ENCODE results near the gene MIPEP.

Gene MIPEP

GRCh38 chr13:23799945-23800344 is 89.3 kb downstream of the MIPEP start:
- H4K20me1 ChIP-seq (ENCODE audit: insufficient read depth) = no peaks in the 10 kb centered on the region
- H2AFZ ChIP-seq (ENCODE audit: low read depth) = no peak overlapping the region
- peak overlapping the region; percentile 78 for H3K4me2 ChIP-seq
- no peaks in the 10 kb centered on the region for H3K36me3 ChIP-seq (ENCODE audit: insufficient read depth)
- no peaks in the 10 kb centered on the region for H3K27me3 ChIP-seq (ENCODE audit: insufficient read depth, low read depth)
- H3K4me3 ChIP-seq (IDR thresholded peaks at IDR 0.05; ENCODE audit: insufficient read depth, low read depth, low read length) = no peak overlapping the region
- no peak for TF ChIP-seq CTCF (conservative IDR thresholded peaks at IDR 0.05; ENCODE audit: low read depth, low read length)
- H3K79me2 ChIP-seq (ENCODE audit: insufficient read depth, low read depth) = no peaks in the 10 kb centered on the region
- peak overlapping the region; percentile 38; the same call in 1 of the 2 replicates for H3K9ac ChIP-seq
- H3K27ac ChIP-seq = peak overlapping the region; percentile 80
- peaks cover 65% of the 10 kb centered on the region for H3K4me1 ChIP-seq (ENCODE audit: low read depth, poor library complexity, severe bottlenecking)

DNA sequence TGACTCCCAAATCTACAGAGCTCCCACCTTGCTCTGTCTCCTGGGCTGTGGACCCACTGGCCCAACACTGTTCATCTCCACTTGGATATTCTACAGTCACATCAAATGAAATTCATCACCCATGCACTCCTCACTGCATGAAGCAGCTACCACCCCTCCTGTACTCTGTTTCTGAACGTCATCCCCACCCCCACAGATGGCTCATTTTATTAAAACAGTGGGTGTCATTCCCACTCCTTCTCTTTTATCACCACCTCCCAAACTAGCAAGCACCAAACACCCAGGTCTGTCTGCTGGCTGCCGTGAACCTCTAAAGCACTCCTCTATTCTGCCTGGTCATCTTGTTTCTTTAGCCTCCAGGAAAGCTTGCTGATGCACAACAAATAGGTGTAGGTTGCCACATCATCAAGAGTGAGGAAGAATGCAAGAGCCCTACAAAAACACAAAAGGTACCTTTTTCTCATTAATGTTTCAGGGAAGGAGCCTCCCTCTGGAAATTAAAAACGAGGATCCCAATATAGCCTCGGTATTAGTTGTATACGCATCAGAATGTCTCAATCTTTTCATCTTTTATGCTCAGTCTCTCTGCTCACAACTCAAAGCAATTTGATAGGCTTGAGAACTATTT is 91.8 kb downstream of the MIPEP start:
- Histone ChIP-seq H3K27ac (no peak overlapping the region; the same call in 1 of the 2 replicates), H3K4me2 (no peak overlapping the region), H2AFZ (ENCODE audit: low read depth) (no peak overlapping the region), H3K79me2 (ENCODE audit: insufficient read depth, low read depth) (no peaks in the 10 kb centered on the region), H3K36me3 (ENCODE audit: insufficient read depth) (no peaks in the 10 kb centered on the region), H3K9ac (no peak overlapping the region), H3K27me3 (ENCODE audit: insufficient read depth, low read depth) (no peaks in the 10 kb centered on the region), H3K4me1 (ENCODE audit: low read depth, poor library complexity, severe bottlenecking) (peaks cover 87% of the 10 kb centered on the region), H3K4me3 (IDR thresholded peaks at IDR 0.05; ENCODE audit: insufficient read depth, low read depth, low read length) (no peak overlapping the region), H4K20me1 (ENCODE audit: insufficient read depth) (no peaks in the 10 kb centered on the region)
- no peak for TF ChIP-seq CTCF (conservative IDR thresholded peaks at IDR 0.05; ENCODE audit: low read depth, low read length)

GRCh38 chr13:23796551-23796950 is 92.6 kb downstream of the MIPEP start:
- Histone ChIP-seq H3K79me2 (ENCODE audit: insufficient read depth, low read depth) (no peaks in the 10 kb centered on the region), H3K4me3 (IDR thresholded peaks at IDR 0.05; ENCODE audit: insufficient read depth, low read depth, low read length) (no peak overlapping the region), H3K4me2 (peak overlapping the region; percentile 27; the same call in 1 of the 2 replicates), H3K9ac (no peak overlapping the region), H3K4me1 (ENCODE audit: low read depth, poor library complexity, severe bottlenecking) (peaks cover 80% of the 10 kb centered on the region), H3K27me3 (ENCODE audit: insufficient read depth, low read depth) (no peaks in the 10 kb centered on the region), H3K36me3 (ENCODE audit: insufficient read depth) (no peaks in the 10 kb centered on the region), H2AFZ (ENCODE audit: low read depth) (no peak overlapping the region), H3K27ac (no peak overlapping the region), H4K20me1 (ENCODE audit: insufficient read depth) (no peaks in the 10 kb centered on the region)
- TF ChIP-seq CTCF (conservative IDR thresholded peaks at IDR 0.05; ENCODE audit: low read depth, low read length) = no peak

DNA sequence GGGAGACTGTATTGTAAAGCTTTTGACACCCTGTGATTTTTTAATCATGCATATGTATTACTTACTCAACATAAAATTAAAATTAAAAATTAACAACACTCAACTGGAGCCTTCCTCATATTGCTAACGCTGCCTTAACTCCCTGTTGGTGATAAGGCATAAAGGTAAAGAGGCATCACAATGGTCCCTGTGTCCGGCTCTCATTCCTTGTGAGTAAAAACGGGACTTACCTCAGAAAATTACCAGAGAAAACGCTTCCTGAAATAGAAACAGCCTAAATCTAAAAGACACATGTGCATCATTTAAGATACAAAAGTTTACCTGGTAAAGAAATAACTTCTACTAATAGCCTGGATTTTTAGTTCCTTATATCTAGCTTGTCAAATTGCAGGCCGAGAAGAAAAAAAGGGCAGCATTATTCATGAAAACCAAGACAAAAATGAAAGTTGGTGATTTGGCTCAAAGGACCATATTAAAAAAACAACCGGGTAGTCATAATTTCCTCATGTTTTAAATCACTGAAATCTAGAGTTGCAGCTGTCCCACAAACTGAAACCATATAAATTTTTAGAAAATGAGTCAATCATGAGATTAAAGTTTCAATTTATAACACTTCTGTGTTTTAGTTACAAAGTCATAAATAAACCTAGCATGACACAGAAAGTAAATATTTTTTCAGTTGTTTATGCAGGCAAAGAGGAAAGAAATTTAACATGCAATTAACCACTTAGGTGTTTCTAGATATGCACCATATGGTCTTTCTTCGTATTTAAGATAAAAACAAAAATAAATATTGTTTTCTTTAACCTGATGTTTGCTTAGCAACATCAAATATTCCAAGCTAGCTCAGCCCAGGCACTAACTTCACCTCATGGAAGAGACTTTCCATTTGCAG is 94.7 kb downstream of the MIPEP start:
- Histone ChIP-seq H4K20me1 (ENCODE audit: insufficient read depth) (no peaks in the 10 kb centered on the region), H3K79me2 (ENCODE audit: insufficient read depth, low read depth) (no peaks in the 10 kb centered on the region), H3K4me3 (IDR thresholded peaks at IDR 0.05; ENCODE audit: insufficient read depth, low read depth, low read length) (no peak overlapping the region), H3K27me3 (ENCODE audit: insufficient read depth, low read depth) (no peaks in the 10 kb centered on the region), H3K36me3 (ENCODE audit: insufficient read depth) (no peaks in the 10 kb centered on the region), H3K27ac (peak overlapping the region; percentile 79), H3K4me2 (peak overlapping the region; percentile 76), H2AFZ (ENCODE audit: low read depth) (peak overlapping the region; percentile 62), H3K9ac (peak overlapping the region; percentile 47; the same call in 1 of the 2 replicates), H3K4me1 (ENCODE audit: low read depth, poor library complexity, severe bottlenecking) (peaks cover 62% of the 10 kb centered on the region)
- TF ChIP-seq CTCF (conservative IDR thresholded peaks at IDR 0.05; ENCODE audit: low read depth, low read length) = no peak
